Activated T-helper 9 cell treated with anti-CD3 and anti-CD28 coated beads, Interleukin-2, amount 50 U/mL, for 16 hours (primary cell): ENCODE data around the gene VGLL4.
"Not testable (repeated sequence)": the region's sequence is repeated elsewhere in the genome, so short reads cannot be mapped to it uniquely, and the experiment has no call there.

Source experiments
- DNase-seq: peaks from one replicate; pipeline ENCODE4 v3.0.0-alpha.2; 2020; ENCODE audit warnings: low read depth

The VGLL4 gene

DNA sequence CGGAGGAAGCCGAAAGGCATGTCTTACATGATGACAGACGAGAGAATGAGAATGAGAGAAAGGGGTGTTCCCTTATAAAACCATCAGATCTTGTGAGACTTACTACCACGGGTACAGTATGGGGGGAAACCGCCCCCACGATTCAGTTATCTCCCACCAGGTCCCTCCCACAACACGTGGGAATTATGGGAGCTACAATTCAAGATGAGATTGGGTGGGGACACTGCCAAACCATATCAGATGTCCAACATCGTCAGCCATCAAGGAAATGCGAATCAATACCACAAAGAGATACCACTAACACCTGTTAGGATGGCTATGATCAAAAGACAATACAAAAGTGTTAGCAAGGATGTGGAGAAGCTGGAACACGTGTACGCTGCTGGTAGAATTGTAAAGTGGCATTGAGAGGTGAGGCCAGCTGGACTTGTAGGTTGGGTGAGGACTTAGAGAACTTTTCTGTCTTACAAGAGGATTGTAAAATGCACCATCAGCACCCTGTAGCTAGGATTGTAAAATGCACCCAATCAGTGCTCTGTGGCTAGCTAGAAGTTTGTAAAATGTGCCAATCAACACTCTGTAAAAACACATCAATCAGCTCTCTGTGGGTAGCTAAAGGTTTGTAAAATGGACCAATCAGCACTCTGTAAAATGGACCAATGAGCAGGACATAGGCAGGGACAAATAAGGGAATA is 37.5 kb downstream of the VGLL4 start:
- DNase-seq = no peak

DNA sequence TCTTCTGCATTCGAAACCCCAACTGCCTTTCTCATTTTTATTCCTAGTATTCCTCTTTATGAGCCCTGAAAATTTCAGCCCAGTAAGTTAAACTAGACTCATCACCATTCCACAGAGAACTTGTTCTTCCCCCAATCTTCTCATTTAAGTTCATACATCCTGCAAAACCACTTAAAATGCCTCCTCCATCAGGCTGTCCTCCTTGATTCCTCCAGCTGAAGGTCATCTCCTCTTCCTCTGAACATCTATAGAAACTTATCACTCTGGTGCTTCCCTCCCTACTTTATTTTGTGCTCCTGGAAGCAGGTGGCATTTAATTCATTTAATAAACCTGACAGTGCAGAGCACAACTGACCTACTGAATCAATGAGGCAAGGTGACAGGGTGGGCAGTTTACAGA is 38.3 kb downstream of the VGLL4 start:
- no peak for DNase-seq

DNA sequence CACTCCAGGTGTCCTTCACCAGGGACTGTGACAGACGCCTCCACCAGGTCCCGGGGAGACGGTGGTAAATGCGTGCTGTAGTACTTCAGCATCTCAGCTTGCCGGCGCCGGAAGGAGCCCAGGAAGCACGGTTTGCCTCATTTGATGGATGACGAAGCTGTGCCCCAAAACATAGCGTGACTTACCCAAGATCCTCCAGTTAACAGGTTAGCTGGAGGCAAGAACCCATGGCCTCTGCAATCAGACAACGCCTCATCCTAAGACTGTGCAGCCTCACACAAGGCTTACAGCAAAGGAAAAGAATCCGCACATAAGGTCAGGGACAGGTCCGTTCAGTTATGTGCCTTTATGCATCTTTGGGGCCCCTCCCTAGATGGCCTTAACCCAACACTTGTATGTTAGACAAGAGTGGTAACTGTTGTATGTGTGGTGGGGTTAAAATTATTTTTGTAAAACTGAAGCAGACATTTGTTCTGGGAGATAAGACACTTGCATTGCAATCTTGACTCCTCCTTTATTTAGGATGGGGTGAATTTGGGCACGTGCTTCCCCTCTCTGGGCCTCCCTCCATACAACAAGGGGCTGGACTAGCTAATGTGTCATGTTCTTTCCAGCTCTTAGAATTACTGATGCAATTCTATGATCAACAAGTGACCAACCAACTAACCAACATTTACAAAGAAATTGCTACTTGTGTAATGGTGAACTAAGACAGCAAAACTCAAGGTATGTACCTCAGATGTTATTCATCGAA is 39.4 kb downstream of the VGLL4 start:
- no peak for DNase-seq

DNA sequence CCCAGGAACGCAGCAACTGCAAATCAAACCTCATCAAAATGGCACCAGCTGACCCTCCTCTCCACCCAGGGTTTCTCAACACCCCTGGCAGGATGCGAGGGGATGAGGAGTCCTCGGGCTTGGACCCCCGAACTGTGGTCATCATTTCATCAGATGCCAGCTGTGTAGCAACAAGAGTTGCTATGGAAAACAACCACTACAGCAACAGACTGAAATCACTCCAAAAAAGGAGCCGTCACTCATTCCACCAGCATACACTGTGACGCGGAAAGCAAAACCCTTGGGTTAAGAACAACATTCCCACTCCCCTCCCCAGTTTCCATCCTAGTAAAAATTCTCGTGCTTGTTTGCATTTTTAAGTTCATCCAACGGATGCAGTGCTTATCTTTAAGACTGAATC is 40.1 kb downstream of the VGLL4 start:
- DNase-seq = no peak

DNA sequence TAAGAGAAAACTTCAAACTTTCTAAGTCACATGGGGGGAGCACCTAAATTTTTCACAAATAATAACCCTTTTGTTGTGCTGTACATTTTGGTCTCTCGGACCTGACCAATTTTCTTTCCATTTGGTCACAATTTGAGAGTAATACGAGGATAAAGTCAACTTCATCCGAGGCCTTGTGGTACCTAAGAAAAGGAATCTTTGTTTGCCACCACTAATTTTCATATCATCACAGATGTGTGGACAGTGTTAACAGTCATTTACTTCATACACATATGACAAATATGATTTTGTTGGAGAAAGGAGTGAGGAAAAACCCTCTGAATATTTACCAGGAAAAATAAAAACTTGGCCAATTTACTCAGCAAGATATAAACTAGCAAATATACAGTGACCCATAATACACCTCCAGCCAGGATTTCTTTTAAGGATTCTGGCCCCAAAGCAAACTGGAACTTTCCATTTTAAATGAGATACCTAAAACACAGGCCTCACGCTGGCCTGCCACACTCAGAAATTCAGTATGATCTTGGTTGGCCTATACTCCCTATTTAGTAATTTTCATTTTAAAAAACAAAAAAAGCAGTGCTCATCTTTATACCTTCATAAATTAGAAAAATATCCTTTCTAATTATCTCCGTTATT is 40.7 kb downstream of the VGLL4 start:
- DNase-seq = no peak

DNA sequence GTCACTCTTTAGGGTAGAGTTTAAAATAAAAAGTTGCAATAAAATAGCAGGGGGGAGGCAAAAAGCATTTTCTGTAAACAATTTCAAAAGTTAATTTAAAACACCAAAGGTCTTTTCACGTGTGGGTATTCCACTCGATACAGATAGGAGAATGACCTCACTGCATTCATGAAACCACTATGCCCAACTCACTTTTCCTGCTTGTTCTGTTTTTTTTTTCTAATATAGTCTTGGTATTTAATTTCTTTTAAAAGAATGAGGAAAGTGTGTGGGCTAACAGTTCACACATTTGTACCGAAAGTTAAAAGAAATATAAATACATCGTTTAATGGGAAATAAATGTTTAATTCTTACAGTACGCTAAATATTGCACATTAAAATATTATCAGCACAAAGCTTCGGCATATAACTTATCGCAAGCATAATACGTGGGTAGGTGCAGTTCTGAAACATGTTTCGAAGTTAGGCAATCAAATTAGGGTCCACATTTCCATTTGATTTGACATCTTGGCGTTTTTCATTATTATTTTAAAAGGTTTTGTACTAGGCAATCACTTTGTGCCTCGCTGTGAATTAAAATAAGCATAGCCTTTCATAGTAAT is 41.4 kb downstream of the VGLL4 start:
- no peak for DNase-seq

DNA sequence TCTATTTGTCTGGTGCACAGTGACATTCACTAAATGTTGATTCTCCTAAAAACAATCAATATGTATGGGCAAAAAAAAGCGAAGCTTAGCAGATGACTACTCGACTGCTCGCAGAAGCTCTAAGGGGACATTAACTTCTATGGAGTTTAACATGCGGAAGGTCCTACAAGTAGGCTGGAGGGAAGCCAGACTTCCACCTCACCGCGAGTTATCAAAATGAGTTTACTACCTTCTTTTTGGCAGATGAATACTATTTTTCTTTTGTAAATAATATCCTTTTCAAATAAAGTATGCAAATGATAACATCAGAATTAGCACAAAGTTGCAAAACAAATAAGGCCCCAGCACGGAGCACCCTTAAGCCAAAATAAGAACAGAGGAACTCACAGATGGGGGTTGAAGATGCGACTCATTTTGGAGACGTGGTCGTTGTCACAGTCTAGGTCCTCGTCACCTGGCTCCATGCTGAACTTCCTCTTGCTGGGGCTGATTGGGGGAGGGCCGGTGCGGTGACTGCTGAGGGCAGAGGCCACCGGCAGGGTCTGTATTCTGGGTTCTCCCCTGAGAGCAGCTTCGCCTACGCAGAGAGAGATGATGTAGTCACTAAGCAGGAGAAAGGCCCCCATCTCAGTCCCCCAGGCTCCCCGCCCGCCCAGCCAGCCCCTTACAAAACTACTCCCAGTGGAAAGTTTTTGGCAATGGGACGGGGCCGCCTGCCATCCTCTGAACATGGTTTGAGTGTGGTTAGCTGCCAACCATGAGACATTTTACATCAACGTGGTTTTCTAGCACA is 42.1 kb downstream of the VGLL4 start:
- no peak for DNase-seq

DNA sequence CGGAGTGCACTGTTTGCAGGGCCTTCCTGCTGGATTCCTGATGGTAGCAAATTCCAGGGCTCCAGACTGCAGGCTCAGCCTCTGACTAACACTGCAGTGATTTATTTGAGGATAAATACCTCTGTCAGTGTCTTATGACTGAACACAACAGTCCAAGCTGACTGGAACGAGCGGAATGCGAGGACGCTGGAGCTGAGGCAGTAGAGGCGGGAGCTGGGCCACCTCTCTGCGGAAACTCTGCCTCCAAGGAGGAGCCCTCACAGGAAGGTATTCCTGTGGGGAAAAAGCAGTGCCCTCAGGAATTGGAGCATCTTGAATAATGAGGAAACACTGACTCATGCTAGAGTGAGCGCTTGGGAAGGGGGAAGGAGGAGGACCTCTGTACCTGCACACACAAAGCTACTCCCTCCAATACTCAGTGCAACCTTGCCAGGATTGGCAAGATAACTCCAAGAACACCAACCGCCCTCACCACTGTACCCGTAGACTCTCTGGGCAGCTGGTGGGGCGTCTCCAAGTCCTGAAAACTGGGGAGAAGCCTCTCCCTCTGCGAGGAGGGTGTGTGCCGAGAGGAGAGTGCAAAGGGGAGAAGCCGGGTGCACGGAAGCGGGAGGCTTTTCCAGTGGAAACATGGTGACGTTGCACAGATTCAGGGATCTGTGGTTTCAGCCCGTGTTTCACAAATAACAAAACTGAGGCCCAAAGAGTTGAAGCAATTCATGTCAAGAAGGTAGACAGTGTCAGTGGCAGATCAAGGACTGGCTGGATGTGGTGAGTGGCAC is 43.0 kb downstream of the VGLL4 start:
- DNase-seq = no peak

DNA sequence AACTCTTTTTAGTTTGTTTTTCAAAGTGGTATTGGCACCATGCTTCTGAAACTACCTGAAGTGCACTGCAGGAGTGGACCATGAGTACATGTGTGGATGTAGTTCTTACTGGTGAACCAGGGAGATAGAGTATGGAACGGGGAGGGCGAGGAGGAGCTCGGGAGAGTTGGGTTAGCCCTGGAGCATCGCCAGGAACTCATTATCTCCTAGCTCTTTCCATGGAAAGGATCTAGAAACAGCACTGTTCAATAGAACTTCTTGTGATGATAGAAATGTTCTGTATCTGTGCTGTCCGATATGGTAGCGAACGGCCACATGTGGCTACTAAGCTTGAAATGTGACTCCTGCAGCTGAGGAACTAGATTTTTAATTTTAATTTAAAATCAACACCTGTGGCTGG is 47.3 kb downstream of the VGLL4 start:
- DNase-seq = no peak

DNA sequence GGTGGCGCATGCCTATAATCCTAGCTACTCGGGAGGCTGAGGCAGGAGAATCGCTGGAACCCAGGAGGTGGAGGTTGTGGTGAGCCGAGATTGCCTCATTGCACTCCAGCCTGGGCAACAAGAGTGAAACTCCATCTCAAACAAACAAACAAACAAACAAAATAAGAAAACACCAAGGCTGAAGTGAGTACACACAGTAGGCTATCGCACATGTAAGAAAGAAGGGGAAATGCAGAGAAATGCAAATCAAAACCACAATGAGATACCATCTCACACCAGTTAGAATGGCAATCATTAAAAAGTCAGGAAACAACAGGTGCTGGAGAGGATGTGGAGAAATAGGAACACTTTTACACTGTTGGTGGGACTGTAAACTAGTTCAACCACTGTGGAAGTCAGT is 48.7 kb downstream of the VGLL4 start:
- DNase-seq = not testable (repeated sequence)

DNA sequence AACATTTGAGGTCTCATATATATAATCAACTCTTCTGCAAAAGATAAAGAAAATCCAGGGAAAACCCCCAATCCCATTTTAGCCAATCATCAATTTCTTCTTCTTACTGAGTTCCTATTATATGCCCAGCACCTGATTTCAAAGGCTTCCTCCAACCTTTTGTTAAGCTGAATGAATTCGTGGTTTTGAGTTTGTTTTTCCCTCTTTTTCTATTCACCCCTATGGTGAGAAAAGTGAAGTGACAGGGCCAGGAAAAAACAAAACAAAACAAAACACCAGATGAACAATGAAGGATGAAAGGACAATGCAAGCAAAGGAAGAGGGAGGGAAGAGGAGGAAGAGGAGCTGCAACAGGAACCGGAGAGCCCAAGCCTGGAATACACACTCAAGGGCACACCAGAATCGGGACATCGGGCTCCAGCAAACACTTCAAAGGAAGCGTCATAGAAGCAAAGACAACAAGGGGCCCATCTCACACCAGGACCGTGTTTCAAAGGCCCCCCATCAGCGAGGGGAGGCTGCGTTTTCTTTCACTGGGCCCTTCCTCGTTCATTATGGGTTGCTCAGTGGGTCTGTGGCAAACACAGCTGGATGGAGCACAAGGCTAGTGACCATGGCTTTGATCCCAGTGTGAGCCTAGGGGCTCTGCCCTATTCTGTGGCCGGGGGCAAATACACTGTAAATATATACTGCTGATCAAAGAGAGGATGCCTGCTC is 50.2 kb downstream of the VGLL4 start:
- DNase-seq = no peak

DNA sequence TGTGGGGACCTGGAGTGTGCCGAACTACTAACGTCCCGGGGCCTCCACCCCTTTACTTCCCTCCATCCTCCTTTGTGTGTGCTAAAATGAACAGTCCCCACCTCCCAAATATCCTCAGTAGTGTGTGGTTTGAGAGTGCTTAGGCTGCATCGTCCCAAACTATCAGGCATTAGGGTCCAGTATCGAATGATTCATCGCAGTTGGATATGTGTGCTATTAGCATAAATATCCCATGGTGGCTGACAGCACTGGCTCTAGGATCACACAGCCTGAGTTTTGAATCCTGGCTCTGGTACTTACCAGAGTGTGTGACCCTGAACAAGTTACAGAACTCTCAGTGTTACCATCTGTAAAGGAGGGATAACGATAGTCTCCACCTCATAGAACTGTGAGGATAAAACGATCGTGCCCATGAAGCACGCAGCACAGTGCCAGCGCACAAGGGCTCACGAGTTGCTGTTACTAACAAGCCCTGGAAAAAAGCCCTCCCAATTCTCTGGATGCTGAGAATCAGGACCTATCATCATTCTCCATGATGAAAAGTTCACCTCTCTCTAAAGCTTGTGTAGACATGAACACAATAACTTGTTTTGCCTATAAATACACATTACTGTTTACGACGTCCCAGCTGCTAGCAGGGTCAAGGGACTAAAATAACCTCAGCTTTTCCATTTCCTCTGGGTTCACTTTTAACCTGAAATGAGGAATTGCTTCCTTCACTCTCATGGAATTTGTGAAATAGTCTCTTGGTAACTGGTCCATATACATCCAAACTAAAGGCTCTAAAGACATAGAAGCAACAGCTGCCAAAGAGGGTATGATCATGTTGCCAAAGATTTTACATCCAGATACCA is 51.0 kb downstream of the VGLL4 start:
- no peak for DNase-seq

DNA sequence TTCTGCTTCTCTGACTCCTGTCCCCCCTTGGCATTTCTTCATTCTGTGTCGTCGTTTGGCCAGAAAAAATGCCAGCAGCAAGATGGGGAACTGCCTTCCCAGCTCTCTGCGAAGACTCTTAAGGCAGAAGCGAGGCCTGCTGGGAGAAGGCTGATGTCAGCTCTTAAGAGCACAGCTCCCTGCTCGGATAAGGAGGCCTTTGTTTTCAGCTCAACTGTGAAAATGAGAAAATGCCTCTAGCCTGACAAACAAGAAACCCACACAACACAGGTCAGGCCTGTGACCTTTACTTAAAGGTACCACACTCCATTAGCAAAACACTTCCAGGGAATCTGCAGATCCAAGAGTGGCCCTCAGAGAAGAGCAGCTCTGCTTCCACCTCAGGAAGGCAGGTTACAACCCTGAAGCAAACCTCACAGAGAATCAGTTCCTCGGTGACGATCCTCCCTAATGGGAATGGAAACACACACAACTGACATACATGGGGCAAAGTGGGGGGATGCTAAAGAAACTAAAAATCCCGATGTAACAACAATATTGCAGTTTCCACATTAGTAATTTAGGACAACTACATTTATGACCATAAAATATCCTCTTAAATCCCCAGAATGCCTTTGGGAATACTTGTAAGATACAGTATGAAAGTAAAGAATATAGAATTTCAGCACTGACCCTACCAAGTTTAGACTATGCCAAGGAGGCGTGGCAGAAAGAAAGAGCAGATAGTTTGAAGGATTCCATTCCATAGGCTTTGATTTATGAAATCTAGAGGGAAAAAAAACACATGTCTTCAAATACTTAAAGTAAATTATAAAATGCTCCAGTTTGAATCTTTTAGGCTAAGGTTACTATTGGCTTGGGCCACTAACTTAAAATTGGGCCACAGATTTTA is 52.1 kb downstream of the VGLL4 start:
- no peak for DNase-seq

DNA sequence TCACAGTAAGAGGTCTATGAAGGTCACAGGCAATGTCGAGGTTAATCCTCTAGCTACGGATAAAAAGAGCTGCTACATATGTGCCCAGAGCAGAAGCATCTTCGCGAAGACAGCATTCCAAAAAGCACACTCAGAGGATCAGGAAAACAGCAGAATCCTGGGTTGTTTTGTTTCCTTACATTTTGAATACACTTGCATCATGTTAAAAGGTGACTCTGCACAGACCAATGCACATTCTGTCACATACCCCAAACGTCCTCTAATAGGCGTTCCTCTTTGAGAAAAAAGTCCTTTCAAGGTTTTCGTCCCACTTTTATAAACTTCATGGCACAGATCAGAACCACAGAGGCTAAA is 52.7 kb downstream of the VGLL4 start:
- no peak for DNase-seq

DNA sequence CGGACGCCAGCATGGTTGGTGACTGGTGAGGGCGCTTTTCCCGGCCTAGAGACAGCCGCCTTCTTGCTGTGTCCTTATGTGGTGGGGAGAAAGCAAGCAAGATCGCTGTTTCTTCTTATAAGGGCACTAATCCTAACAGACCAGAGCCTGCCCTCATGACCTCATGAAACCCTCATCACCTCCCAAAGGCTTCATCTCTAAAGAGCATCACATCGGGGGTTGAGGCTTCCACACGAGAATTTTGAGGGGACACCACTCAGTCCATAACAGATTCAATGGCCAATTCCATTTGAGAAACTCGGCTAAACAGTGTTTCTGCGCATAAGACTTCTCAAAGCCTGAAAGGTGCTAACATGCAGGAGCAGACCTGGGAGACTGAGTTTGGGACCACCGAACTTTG is 54.0 kb downstream of the VGLL4 start:
- DNase-seq = no peak

DNA sequence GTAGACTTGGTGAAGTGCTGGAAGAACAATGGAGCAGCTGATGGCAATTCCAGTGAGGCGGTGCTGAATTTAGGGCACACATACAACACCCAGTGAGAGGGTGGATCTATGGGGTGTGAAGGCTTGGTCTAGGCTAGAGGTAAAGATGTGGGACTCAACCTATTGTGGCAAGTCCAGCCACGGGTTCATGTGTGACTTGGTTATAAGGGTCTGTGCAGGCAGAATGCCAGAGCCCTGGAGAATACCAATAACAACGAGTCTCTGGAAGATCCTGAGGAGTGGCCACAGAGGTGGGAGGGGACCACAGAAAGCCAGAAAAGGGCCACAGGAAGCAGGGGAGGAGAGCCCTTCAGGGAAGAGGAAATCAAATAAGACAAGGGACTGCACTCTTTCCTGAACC is 55.0 kb downstream of the VGLL4 start:
- DNase-seq = no peak

DNA sequence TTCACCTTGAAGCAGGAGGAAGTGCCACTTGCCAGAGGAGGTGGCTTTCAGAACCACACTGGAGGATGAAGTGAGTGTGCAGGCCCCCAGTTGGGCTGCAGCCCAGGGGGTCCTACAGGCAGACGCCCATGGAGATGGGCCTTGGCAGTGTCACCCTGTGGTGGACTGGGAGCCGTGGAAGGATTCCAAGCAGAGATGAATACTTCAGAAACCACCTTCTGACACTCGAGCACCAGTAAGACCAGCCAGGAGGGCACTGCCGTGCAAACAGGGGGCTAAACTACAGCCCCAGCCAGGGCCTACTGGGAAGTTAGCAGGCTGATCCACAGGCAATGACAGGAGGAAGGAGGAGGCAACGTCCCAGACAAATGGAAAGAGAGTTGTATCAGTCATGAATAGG is 55.4 kb downstream of the VGLL4 start:
- no peak for DNase-seq

DNA sequence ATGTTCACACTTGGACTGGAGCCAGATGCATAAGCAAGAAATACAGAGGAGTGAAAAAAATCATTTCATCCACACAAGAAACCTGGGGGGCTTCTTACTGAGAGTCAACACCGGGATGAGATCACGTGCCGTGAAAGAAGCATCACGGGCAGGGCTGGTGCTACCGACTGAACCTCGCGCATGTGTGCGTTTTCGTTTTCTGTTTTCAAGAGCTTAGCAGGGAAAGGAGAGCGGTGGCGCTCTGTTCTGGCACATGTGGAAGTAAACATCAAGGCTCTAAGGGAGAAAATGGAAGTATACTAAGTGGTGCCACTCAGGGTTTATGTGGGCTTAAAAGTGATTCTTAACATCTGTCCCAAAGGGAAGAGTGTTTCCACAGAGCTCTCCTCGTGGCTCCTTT is 55.9 kb downstream of the VGLL4 start:
- no peak for DNase-seq

DNA sequence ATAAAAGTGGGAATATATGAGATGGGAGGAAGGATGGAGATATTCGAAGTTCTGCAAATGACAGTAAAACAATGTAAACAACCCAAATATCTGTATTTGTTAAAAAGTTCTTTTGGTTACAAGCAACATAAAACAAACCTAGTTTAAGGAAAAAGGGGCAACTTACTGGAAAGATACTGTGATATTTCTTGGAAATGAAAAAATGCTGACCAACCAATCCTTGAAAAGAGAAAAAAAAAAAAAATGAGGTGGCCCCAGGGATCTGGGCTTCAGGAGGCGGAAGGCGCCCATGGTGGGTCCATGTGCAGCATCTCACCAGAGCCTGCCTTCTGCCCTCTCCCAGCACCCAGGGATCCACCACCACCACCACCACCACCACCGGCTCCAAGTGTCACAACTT is 59.1 kb downstream of the VGLL4 start:
- no peak for DNase-seq
